ENCODE measurements around the gene SCN2B. TPM values are rescaled to one million over a fixed set of nuclear protein-coding genes. Genes with fewer than 3 reads are reported as not detected.

Gene SCN2B
- total RNA-seq: not detected

- ChIA-PET CTCF (no interaction called here), POLR2A (interaction anchor here (1.0 kb wide), 1 partner anchor 16 kb away, joined by 3 read pairs; no protein-coding TSS in a partner anchor)
- DNase-seq: no peak
- Mint-ChIP-seq H3K4me1 (ENCODE audit: low read depth) (peaks cover 6% of the 10 kb centered on the region), H3K36me3 (ENCODE audit: low read depth) (no peaks in the 10 kb centered on the region), H3K9me3 (no peaks in the 10 kb centered on the region), H3K27me3 (peaks cover 6% of the 10 kb centered on the region), H3K27ac (no peak within 1 kb of the TSS), H3K4me3 (no peak within 1 kb of the TSS)
- intact Hi-C loops (cut with micrococcal nuclease): no loop called here
- ATAC-seq: no peak
- no peak for TF ChIP-seq CTCF (IDR thresholded peaks at IDR 0.05)
Observed at GRCh38 chr11:118175993-118176777, at the start of gene SCN2B. Gene SCN2B, minus strand, starts transcription at chr11:118176639. Its CDS starts 208 bp downstream, at chr11:118176431.

- Mint-ChIP-seq H3K4me3 (peak within 1 kb of the TSS; percentile 96), H3K27ac (no peak within 1 kb of the TSS), H3K36me3 (ENCODE audit: low read depth) (peaks cover 86% of the 10 kb centered on the region), H3K27me3 (no peaks in the 10 kb centered on the region), H3K4me1 (ENCODE audit: low read depth) (peaks cover 65% of the 10 kb centered on the region), H3K9me3 (peaks cover 11% of the 10 kb centered on the region)
- POLR2A ChIA-PET: interaction anchor here (0.6 to 19.8 kb wide), 20 partner anchors 9 to 219 kb away, joined by 3 to 364 read pairs (median 10); partner anchors contain the start of genes CD3D, CD3E, MPZL2 and MPZL3
- CTCF ChIA-PET: interaction anchor here (0.5 to 4.3 kb wide), 16 partner anchors 8 to 129 kb away, joined by 3 to 41 read pairs (median 4); partner anchors contain the start of gene MPZL2
- intact Hi-C loops (cut with micrococcal nuclease): loop anchor here (2.0 kb wide), 1 partner anchor 24 kb away; no protein-coding TSS in a partner anchor
- ATAC-seq: peak; percentile 61
- DNase-seq: peak; percentile 84
- TF ChIP-seq CTCF (IDR thresholded peaks at IDR 0.05): no peak
Observed at GRCh38 chr11:118224511-118225188, 48.2 kb upstream of the SCN2B start, which contains the start of gene JAML. Gene JAML, minus strand, starts transcription at chr11:118225011. Its CDS starts 10,145 bp downstream, at chr11:118214866.

DNA sequence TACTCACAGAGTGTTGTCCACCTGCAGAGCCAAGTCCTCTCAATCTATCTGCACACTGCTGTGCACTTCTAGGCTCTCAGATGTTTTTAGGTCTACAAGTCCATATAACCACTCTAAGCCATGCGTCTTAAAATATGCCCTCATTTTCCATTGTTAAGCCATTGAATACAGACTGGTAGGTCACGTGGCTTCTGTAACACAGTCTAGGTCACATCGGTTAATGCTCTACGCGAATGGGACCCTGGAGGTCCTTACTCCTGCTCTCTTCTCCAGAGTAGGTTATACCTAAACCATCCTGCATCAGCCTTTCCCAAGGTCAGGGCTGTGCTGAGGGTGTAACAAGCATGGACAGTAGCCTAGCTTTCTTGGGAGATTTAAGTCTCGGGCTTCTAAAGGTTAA, 47.6 kb upstream of the SCN2B start:
- no peaks in the 10 kb centered on the region for H3K27me3 Mint-ChIP-seq
- POLR2A ChIA-PET: interaction anchor here (0.6 to 19.8 kb wide), 17 partner anchors 9 to 388 kb away, joined by 3 to 364 read pairs (median 14); partner anchors contain the start of genes CD3D, CD3E, MPZL2 and MPZL3
- CTCF ChIA-PET: interaction anchor here (0.9 to 4.3 kb wide), 12 partner anchors 8 to 88 kb away, joined by 3 to 41 read pairs (median 5); no protein-coding TSS in a partner anchor
- no peak for TF ChIP-seq CTCF (IDR thresholded peaks at IDR 0.05)
- H3K27ac Mint-ChIP-seq: no peak overlapping the region
- intact Hi-C loops (cut with micrococcal nuclease): loop anchor here (2.0 kb wide), 1 partner anchor 23 kb away; no protein-coding TSS in a partner anchor
- peak; percentile 44 for ATAC-seq
- peaks cover 92% of the 10 kb centered on the region for H3K36me3 Mint-ChIP-seq (ENCODE audit: low read depth)
- DNase-seq: peak; percentile 65
- peak overlapping the region; percentile 96 for H3K4me3 Mint-ChIP-seq
- H3K9me3 Mint-ChIP-seq: peaks cover 11% of the 10 kb centered on the region
- peaks cover 71% of the 10 kb centered on the region for H3K4me1 Mint-ChIP-seq (ENCODE audit: low read depth)

DNA sequence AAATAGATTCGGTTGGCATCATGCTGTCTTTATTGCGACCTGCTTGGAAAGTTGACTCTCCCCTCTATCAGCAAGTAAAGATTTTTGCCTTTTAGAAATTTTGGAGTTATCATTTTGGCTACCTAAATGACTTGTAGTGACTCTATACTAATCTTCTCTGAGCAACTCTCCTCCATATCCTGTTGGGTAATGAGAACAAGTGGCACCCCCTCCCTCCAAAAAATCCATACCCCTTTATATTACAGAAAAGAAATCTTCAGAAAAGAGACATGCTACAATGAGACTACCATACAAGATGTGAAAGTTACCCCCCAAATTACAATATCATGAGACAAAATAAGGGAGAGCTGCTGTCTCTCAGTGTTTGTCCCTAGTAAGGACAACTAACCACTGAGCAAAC, 47.1 kb upstream of the SCN2B start:
- Mint-ChIP-seq H3K4me1 (ENCODE audit: low read depth) (peaks cover 74% of the 10 kb centered on the region), H3K27me3 (no peaks in the 10 kb centered on the region), H3K36me3 (ENCODE audit: low read depth) (peaks cover 94% of the 10 kb centered on the region), H3K4me3 (peak overlapping the region; percentile 96), H3K9me3 (peaks cover 14% of the 10 kb centered on the region), H3K27ac (no peak overlapping the region)
- peak; percentile 18 for ATAC-seq
- ChIA-PET CTCF (interaction anchor here (1.5 to 4.3 kb wide), 3 partner anchors 10 to 25 kb away, joined by 8 to 41 read pairs (median 11); no protein-coding TSS in a partner anchor), POLR2A (interaction anchor here (0.6 to 19.8 kb wide), 13 partner anchors 10 to 389 kb away, joined by 3 to 364 read pairs (median 15); partner anchors contain the start of genes CD3D, CD3E, MPZL2 and MPZL3)
- TF ChIP-seq CTCF (IDR thresholded peaks at IDR 0.05): no peak
- intact Hi-C loops (cut with micrococcal nuclease): no loop called here
- DNase-seq: no peak
